Measurements from ENCODE around the gene OR4D1.

Gene OR4D1

DNA sequence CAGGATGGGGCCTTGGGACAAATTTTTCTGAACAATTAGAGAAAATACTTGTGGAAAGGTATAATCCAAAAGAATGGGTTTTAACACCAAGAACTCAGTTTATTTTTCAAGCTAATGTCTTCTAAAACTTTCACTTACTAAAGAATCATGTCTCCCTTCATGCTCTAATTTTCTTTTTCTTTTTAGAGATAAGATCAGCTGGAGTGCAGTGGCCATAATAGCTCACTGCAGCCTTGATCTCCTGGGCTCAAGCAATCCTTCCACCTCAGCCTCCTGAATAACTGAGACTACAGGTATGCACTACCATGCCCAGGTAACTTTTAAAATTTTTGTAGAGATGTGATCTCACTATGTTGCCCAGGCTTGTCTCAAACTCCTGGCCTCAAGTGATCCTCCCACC lies 5.5 kb downstream of the OR4D1 start:
- no peak for DNase-seq (ENCODE audit: low read depth)

DNA sequence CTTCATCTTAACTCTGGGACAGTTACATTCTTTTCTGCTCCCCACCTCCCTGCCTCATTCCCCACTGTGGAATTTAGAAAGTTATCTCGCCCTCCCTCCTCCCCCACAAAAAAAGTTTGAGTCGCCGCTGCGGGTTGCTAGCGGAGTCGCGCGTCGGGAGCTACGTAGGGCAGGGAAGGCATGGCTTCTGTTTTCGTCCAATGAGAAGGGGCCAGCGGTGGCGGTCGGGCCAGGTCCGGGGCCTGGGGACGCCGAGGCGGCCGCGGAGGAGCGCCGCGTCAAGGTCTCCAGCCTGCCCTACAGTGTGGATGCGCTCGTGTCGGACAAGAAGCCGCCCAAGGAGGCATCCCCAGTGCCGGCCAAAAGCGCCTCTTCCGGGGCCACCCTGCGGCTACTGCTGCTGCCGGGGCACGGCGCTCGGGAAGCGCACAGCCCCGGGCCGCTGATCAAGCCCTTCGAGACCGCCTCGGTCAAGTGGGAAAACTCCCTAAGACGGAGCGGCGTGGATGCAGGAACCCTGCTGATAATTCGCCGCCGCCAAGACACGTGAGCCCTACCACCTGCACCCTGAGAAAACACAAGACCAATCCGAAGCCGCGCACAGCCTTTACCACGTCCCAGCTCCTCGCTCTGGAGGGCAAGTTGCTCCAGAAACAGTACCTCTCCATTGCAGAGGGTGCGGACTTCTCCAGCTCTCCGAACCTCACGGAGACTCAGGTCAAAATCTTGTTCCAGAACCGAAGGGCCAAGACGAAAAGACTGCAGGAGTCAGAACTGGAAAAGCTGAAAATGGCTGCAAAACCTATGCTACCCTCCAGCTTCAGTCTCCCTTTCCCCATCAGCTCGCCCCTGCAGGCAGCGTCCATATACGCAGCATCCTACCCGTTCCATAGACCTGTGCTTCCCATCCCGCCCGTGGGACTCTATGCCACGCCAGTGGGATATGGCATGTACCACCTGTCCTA lies 8.9 kb downstream of the OR4D1 start:
- DNase-seq (ENCODE audit: low read depth): peak; percentile 38

DNA sequence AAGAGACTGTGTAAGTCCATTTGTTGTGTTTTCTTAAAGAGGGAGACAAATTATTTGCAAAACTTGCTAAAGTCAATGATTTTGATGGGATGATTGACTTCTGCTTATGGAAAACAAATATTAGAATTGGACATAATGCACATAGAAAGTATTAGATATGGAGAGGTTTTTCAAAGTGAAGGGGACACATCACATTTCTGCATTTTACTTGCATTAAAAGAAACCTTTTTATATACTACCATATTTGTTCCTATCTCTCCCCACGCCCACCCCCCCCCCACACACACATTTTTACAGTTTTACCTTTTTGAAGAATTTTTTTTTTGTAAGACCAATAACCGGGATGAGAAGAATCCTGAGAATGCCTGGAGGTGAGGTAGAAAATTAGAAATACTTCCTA lies 10.0 kb downstream of the OR4D1 start:
- DNase-seq (ENCODE audit: low read depth): no peak

DNA sequence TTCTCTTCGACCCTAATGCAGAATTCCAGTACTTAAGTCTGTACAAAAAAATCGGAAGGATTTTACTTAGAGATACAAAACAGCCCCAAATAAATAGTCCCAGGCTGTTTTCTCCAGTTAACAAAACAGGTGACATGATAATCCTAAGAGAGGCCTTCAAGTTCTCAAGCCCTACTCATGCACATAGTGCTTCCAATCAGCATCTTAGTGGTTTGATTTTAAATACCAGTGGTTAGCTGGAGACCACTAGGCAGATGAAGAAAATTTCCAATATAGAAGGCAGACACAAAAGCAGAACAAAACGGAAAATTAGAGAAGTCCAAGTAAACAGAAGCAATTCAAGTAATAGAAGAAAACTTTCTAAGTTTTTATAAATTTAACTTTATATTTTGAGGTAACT lies 13.4 kb downstream of the OR4D1 start:
- DNase-seq (ENCODE audit: low read depth): no peak

DNA sequence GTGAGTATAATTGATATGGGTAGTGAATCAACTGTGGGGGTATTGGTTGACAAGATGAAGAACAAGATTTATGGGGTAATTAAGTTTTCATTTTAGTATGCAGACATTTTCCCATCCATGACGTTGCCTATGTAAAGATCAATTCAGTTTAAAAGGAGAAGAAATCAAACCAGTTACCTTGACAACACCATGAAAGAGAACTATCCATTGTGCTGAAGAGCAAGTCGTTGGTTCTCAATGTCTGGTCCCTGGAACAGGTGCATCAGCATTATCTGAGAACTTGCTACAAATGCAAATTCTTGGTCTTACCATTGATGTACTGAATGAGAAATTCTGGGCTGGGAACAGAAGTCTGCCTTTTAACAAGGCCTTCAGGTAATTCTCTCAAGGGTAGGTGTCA lies 17.8 kb downstream of the OR4D1 start:
- no peak for DNase-seq (ENCODE audit: low read depth)

DNA sequence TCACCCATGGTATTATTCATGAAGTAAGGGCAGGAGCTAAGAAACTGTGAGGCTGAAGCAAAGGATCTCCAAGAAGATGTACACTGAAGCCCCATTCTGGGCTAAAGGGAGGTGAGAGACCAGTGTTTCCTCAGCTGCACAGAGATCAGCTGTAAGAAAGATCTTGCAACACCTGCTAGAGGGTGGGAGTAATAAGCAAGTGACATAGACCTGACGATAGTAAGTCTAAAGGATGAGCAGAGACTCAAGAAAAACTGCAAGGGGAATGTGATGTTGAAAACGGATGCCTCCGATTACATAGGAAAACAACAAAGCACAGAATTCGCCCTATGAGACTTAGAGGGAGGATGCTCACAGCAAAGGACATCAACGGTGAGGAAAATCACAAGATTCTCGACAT lies 18.5 kb downstream of the OR4D1 start, which contains the start of gene OR4D2:
Gene OR4D2 (plus strand): TSS at position 301 of the 400 bp plus-strand sequence. CDS start 2,674 bp downstream, outside the sequence.
- no peak for DNase-seq (ENCODE audit: low read depth)

DNA sequence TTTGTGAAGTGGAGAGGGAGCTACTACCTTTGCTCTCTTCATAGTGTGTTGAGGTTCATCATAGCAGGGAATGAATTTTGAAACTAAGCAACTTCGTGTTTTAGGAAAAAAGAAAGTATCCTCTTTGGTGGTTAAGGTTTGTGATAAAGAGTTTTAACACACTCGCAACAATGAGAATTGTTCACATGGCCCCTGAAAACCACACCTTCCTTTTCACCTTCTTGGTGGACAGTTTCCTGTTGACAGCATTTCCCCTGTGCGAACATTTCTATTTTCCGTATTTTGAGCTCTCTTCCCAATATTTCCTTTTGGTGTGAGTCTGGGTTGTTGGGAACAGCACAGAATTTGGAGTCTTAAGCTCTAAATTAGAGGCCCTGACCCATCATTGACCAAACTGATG lies 22.4 kb downstream of the OR4D1 start:
- no peak for DNase-seq (ENCODE audit: low read depth)

DNA sequence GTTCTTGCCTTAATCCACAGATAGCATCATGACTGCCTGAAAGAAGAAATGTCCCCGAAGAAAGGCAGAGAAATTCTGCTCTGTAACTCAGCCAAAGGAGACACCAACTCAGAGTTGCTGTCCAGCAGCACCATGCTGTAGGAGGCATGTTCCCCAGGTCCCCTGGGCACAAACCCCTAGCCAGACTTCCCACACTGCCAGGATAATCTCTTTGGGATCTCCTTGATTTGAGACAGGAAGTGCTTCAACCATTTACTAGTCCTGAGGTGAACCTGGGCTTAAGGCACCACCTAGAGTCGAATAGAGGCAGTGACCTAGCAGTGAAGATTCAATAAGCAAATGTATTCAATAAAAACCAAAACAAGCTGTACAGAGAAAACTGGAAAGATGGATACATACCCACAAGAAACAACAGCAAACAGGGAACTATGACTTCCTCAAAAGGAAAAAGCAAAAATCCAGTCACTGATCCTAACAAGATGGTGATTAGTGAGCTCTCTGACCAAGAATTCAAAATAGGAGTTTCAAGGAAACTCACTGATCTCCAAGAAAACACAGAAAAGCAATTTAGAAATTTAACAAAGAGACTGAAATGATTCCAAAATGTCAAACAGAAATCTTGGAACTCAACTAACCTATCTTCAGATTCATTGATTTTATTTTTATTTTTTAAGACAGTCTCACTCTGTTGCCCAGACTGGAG lies 24.3 kb downstream of the OR4D1 start:
- DNase-seq (ENCODE audit: low read depth): no peak

DNA sequence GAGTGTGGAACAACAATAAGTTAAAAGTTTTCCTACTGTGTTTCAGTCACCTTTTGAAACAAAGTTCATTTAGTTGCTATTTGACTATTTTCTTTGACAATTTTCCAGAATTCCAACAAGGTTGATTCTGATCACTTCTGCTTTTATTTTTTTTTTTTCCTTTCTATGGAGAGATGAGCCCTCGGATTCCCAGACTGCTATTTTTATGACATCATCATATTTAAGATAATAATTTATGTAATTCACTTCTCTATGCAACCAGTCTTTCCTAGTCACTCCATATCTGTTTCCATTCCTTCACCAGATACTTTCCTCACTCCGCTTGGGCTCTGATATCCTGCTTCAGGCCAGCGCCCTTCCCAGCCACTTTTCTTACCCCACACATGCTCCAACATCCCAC lies 26.7 kb downstream of the OR4D1 start:
- DNase-seq (ENCODE audit: low read depth): no peak

DNA sequence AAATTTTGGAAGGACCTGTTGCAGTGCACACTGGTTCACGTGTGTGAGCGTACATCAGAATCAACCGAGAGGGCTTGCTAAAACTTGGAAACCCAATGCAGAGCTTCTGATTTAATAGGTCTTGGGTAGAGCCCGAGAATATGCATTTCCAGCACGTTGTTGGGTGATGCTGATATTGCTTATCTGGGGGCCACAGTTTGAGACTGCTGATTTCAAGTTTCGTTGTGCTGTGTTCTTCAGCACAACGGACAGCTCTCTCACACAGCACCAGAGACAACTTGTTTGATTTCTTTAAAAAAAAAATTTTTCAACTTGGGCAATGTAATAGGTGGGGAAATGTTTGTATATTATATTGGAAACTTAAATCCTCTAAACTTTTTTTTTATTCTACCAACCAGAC lies 28.0 kb downstream of the OR4D1 start:
- DNase-seq (ENCODE audit: low read depth): no peak

DNA sequence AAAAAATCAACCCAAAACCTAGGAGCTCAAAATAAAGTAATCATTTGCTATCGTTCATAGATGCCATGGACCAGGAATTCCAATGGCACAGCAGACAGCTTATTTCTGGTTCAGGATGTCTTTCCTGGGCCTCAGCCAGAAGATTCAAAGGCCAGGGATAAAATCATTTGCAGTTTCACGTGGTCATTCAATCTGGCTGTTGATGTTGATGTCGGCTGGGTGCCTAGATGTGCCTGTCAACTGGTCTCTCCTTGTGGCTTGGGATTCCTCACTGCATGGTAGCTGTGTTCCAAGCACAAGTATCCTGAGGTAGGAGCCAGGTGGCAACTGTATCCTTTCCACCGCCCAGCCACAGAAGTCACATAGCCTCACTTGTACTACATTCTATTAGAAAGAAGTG lies 33.6 kb downstream of the OR4D1 start:
- DNase-seq (ENCODE audit: low read depth): no peak

DNA sequence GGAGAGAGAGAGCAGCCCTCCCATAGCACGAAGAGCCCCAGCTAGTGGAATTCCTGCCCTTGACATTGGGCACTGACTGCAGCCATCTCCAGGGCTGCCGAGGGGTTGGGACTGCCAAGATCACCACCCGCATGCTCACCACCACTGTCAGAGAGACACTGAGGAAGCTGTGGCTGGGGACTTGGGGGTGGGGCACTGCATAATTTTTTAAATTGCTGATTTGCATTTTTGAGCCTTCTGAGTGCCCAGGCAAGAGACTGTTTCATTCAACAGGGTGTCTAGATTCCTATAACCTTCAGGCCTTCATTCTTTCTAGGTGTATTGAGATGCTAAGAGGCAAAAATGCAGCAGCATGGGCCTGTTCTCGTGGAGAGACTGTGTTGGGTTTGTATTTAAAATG lies 35.3 kb downstream of the OR4D1 start:
- DNase-seq (ENCODE audit: low read depth): no peak

DNA sequence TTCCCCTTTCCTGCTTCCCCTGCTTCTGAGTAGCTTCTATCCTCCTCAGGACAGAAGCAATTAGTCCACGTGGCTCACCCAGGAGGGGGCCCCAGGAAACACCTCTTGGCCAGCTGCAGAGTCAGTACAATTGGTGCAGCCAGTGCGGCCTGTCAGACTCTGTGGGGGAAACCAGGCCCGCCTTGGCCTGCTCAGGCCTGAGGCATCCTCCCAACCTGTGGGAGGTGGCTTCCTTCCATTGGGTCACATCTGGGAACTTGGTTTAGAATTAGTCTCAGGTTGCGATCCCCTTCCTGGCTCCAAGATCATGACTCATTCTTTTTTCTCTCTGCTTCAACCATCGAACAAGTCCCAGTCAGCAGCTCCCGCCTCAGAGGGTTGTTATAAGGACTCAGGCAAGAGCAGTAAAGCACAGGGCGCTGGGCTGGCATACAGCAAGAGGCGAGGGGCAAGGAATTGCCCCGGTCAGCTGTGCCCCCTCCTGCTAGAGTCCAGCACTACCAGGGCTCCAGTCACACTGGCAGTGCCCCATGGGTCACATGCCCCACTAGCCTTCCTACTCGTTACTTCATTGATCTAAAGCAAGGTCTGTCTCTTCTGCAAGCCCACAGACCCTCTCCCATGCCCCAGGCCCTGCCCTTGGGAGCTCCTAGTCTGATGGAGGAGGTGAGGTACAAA lies 36.3 kb downstream of the OR4D1 start:
- no peak for DNase-seq (ENCODE audit: low read depth)

DNA sequence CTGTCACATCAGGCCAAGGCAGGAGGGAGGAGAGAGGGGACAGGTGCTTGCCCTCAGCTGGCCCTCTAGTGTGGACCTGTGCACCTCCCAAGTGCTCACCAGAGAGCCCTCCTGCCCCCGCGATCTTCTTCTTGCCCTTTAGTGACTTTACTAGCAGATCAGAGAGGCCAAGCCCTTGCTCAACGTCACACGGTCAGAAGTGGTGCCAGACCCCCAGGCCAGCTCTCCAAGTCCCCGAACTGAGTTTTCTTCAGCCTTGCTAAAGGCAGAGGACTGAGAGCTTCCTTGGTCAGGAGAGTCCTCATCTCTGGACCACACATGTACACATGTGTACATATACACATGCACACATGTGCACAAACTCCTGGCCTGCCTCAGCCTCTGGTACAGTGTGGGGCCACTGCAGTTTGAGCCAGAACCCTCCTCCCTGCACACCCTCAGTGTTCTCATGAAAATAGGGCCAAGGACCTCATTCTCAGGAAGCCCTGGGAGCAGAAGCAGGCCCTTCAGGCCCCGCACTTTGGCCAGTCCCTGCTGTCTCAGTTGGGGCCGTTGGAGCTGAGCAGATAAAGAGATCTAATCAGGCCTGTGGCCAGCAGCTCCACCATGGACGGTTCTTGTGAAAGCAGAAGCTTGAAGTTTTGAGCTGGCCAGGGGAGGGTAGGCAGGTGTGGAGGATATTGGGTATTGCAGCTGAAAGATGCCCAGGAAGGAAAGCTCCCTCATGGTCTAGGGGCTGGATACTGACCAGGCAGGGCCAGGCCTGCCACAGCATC lies 37.0 kb downstream of the OR4D1 start:
- DNase-seq (ENCODE audit: low read depth): no peak

DNA sequence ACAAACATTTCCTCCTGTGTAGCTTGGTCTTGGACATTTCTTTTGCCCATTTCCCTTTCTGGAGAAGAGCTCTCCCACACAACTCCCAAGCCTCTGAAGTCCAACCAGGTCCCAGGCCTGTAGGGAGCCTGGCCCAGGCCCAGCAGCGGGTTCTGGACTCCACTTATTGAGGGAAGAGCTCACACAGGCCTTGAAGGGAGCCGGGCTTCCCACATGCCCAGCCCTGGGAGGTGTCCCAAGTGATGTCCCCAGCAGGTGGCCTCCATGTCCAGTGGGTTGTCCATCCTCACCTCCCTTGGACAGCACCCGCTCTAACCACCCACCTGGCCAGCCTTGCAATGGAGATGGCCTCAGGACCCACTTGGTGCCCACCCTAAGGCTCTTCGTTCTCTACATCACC lies 38.4 kb downstream of the OR4D1 start:
- DNase-seq (ENCODE audit: low read depth): no peak

DNA sequence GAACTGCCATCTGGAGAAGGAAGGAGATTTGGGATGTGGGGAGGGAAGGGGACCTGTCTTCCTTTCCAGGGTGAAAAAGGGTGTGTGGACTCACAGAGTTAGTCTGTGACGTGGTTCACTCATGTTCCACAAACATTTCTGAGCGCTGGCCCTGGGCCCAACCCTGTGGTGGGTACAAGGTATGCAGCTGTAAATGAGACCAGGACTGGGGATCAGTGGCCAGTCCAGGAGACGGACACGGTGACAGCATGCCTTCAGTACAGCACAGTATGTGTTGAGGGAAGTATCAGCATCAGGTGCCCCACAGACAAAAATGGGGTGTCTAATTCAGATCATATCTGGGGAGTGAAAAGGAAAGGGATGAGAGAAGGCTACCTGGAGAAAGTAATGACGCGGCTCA lies 38.9 kb downstream of the OR4D1 start:
- no peak for DNase-seq (ENCODE audit: low read depth)

DNA sequence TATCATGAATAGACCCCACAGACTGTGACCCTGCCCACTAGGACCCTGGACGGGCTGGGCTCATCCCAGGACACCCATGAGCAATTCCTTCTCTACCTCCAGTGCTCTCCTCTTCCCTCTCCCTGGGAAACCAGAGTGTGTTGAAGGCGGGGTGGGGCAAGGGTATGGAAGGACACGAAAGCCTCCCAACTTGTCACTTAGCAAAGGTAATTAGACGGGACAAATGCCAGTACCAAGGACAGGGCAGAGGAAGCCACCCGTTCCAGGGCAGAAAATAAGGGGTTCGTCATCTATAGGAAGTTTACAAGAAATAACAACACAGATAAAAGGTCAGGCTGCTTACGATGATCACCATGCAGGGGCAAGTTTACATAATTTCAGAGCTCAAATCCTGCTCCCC lies 39.5 kb downstream of the OR4D1 start:
- no peak for DNase-seq (ENCODE audit: low read depth)

DNA sequence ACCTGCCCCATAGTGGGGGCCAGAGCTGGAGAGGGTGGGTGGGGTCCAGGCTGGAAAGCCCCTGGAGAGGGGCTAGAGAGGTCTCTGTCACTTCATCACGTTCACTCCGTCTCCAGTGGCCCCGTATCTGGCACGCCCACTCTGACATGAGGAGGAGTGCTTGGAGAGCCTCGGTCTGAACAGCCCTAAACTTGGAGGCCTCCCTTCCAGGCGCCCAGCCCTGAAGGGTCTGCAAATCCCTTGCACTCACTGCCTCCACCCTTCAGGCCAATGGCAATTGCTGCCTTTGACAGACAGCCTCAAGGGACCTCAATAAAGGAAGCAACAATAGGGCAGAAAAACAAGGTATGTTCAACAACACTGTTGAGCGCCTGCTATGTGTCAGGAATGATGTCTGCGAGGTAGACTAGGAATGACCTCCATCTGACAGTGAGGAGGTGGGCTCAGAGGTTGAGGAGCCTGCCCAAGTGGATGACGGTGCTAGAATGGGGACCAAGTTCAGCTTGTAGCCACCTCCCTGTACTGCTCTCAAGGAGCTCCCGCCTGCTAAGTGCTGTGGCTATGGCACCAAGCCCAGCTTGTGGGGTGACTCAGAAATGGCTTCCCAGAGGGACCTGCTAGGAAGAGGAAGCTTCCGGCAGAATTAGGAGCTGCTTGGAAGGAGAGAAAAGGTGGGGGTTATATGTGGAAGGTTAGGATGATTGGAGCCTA lies 41.4 kb downstream of the OR4D1 start:
- no peak for DNase-seq (ENCODE audit: low read depth)

DNA sequence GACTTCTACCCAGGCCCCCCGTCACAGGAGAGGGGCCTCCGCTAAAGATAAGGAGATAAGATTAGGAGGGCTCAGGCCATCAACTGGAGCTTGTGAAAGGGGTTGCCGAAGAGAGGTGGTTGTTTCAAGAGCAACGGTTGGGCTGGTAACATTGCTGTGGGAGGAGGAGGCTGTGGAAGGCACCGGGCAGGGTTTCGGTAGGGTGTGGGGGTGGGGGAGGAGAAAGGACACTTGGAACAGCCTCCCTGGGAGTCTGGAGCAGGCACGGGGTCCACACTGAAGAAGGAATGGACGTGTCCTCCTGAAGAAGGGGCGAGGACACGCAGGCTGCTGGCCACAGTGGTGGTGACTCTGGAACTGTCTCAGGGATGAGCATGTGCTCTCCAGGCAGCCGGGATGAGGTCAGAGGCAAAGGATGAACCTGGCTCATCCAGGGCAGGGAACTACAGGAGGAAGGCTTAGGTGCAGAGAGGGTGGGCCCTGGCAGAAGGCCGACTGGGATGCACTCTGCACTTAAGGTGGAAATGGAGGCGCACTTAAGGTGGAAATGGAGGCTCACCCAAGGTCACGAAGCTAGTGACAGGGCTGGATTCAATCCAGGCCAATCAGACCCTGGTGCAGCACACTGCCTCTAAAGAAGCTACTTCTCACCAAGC lies 43.2 kb downstream of the OR4D1 start:
- DNase-seq (ENCODE audit: low read depth): no peak

DNA sequence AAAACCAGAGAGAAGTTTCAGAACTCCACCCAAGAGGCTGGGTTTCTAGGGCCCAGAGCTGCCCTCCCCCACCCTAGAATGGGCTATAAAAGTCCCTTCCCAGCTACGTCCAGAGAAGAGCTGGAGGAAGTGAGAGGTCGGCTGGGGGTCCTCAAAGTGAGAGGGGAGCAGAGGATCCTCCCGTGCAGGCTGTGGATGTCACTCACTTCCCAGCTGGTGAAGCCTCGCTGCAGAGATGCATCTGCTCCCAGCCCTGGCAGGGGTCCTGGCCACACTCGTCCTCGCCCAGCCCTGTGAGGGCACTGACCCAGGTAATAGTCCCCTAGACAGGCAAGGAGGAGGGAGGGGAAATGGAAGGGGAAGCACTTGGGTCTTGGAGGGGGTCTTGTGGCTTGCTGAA lies 44.4 kb downstream of the OR4D1 start, which contains the start of gene EPX:
Gene EPX (plus strand): TSS at position 115 of the 400 bp plus-strand sequence. CDS start 121 bp downstream, at position 236.
- no peak for DNase-seq (ENCODE audit: low read depth)

All from stimulated activated CD8-positive, alpha-beta memory T cell treated with anti-CD3 and anti-CD28 coated beads, Interleukin-4, amount 100 ng/mL, for 24 hours (primary cell).